Left ventricle myocardium superior (tissue), 1 donor: Measurements from ENCODE around the gene SEC23B. TPM values are rescaled to one million over a fixed set of nuclear protein-coding genes. Genes with fewer than 3 reads are reported as not detected.
A peak's percentile ranks its signal among the peaks of the same experiment; 100 is the strongest.

ENCODE experiments used
- ATAC-seq: fragments of 200-7000 bp; cut with Tn5 transposase; one replicate; pipeline ENCODE4 v1.9.1; 2020; ENCODE audit warnings: mild to moderate bottlenecking, moderate library complexity
- DNase-seq: peaks from one replicate; pipeline ENCODE4 v3.0.0-alpha.2; 2020
- intact Hi-C: fragments of 100-400 bp; cut with micrococcal nuclease; formaldehyde crosslinking; loops from one replicate; pipeline ENCODE4 v1.11.0; 2022
- microRNA-seq: library from miRNA; unstranded; fragments of <30 nt; microRNA quantifications from one replicate; pipeline ENCODE4 v1.2.0, GENCODE V29; 2020; ENCODE audit warnings: borderline number of aligned reads
- total RNA-seq: library from RNA; stranded (reverse); fragmentation: NEBNext Ultra II Directional; extraction: Animal tissue kit (Norgen Biotek cat#: 25700); gene quantifications from one replicate; pipeline ENCODE4 v1.2.1, GENCODE V29; 2021
- donor health status: DM: no; HTN: yes; CAD: no; lungs with severe emphysema.

The SEC23B gene
- total RNA-seq, 1 donor from 2014 or later, result 9.5 TPM

DNA sequence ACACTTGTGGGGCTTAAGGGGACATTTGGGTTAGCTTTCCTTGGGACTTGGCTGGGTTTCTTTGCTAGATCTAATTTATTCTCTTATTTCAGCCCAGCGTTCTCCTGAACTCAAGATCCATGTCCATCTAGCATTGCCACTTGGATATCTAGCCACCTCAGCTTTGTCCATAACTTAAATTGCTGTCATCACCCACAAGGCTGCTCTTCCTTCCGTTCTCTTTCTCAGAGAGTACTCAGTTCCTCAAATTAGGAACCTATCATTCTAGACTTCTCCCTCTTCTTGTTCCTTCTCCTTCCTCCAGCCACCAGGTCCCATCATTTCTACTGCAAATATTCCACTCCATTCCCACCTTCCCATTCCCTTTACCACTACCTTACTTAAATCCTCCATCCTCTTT lies 63.8 kb downstream of the SEC23B start:
- DNase-seq (no peak), ATAC-seq (no peak)
- intact Hi-C loops, result no loop called here

GRCh38 chr20:18577942-18578341 lies 70.2 kb downstream of the SEC23B start:
- intact Hi-C loops, result no loop called here
- ATAC-seq, result no peak
- no peak for DNase-seq

GRCh38 chr20:18578581-18578980 lies 70.8 kb downstream of the SEC23B start:
- no peak for DNase-seq
- ATAC-seq, result no peak
- intact Hi-C loops, result no loop called here

DNA sequence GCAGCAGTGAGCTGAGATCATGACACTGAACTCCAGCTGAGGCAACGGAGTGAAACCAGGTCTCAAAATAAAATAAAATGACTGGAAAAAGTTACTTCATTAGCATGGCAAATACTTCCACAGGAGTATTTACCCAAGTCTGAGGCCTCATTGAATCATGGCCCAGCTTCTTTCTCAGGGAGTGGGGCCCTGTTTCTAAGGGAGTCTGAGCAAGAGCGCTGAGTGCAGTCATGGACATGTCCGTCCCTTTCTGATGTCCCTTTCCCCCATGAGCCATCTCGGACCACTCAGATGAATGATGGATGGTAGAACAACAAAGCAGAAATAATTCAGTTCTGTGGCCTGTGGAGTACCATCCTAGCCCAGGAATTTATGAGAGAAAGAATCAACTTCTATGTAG lies 72.3 kb downstream of the SEC23B start:
- intact Hi-C loops, result no loop called here
- no peak for DNase-seq
- ATAC-seq, result no peak

- DNase-seq (no peak), ATAC-seq (no peak)
- intact Hi-C loops, result no loop called here
These were observed 77.4 kb downstream of the SEC23B start for GRCh38 chr20:18585134-18585533.

DNA sequence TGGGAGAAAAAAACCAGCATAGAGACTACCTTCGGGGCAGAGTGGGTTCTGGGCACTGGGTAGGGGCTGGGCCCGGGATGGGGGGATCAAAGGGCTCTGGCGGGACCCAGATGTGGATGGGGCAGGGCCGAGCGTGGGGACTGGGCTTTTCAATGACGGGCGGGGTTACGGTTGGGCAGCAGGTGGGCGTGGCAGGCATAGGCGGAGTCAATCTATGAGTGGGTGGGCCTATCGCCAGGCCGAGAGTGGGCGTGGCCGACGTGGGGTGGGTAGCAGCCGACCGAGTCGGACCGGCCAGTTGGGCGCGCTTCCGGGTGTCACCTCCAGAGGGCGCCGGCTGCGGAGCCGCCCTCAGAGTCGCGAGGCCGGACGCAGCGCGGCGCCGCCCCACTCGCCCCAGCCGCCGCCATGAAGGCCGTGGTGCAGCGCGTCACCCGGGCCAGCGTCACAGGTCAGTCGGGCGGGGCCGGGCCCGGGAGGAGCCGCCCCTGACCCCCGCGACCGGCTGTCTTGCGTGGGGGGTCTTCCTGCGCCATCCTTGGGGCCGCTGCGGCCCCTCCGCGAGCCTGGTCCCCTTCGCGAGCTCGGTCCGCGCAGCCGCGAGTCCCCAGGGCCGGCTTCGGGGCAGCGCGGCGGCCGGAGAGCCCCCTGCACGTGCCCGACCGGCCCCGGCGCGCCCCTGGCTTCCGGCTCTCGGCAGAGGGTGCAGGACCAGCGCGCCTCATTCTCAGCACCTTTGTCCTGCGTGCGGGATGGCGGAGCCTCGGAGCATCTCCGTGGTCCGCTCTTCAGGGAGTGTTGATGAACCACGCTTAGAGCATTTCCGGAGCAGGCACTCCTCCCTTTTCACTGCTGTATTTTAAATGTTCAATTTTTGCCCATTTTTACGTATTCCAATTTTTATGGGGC lies 80.2 kb downstream of the SEC23B start, which contains the start of gene DTD1:
DTD1 (plus strand) TSS at position 390 of the 909 bp plus-strand sequence; CDS start at position 409, 19 bp downstream.
- DNase-seq, result peak; percentile 98
- intact Hi-C loops, result no loop called here
- ATAC-seq, result peak; percentile 99

DNA sequence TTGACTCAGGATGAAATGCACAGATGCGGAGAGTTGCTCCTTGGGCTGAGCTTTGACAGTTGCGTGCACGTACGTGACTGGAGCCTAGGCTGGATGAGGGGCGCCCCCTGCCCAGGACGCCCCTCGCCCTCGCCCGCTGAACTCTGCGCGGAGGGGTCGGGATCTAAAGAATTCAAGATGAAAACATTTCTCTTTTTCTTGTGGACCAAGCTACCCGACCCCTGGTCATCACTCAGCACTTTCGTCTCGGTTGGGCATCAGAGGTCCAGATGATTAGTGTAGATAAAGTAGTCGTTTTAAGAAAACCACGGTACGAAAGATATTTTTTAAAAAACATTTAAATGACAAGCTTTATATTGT lies 80.8 kb downstream of the SEC23B start:
- DNase-seq (no peak), ATAC-seq (no peak)
- intact Hi-C loops, result no loop called here

DNA sequence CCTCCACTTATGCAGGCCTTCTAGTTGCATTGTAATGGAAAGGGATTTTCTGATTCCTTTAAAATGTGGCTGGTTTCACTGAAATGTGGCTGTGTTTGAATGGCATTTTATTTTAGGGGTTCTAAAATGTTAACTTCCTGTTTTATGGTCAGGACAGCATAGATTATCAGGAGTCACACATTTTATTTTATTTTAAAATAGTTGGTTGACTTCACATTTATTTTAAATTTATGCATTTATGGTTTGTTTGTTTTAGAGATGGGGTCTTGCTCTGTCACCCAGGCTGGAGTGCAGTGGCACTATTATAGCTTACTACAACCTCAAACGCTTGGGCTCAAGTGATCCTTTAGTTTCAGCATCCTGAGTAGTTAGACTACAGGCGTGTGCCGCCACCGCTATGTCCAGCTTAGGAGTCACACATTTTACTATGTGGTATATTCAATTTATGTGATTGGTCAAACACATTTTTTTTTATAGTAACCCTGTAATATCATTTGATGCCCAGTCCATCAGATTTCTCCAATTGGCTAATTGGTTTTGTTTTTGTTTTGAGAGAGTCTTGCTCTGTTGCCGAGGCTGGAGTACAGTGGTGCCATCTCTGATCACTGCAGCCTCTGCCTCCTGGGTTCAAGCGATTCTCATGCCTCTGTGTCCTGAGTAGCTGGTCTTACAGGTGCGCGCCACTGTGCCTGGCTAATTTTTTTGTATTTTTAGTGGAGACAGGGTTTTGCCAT lies 82.4 kb downstream of the SEC23B start:
- ATAC-seq (no peak), DNase-seq (no peak)
- intact Hi-C loops, result no loop called here

GRCh38 chr20:18596270-18596669 lies 88.5 kb downstream of the SEC23B start:
- DNase-seq (no peak), ATAC-seq (no peak)
- intact Hi-C loops, result no loop called here

- ATAC-seq, result no peak
- DNase-seq, result no peak
- intact Hi-C loops, result no loop called here
These were observed 102.0 kb downstream of the SEC23B start for GRCh38 chr20:18609741-18610140.

Small RNAs within 50 kb of the gene (microRNA-seq; reads per million reads assigned to microRNA genes)
- gene MIR3192, result not detected

Other genes with a start within 250 kb of the SEC23B start
- gene ZNF133, start 219.4 kb upstream of the SEC23B start, total RNA-seq, result 6.3 TPM
- gene DZANK1, start 40.9 kb upstream of the SEC23B start, total RNA-seq, result 0.50 TPM
- gene POLR3F, start 40.5 kb upstream of the SEC23B start, total RNA-seq, result 9.9 TPM
- gene RBBP9, start 10.7 kb upstream of the SEC23B start, total RNA-seq, result 5.1 TPM
- gene SMIM26, start 59.5 kb downstream of the SEC23B start, total RNA-seq, result 112 TPM
- 10.7 TPM for gene DTD1, start 80.1 kb downstream of the SEC23B start, total RNA-seq